A549 (cell line): ENCODE data around the gene UBR2. TPM values are rescaled to one million over a fixed set of nuclear protein-coding genes. Genes with fewer than 3 reads are reported as not detected.

Source experiments
- ATAC-seq, 2 experiments: fragments of 200-7000 bp in 1 of 2; fragments of >200 bp in 1 of 2; cut with Nextera tagmentation in 1 of 2; cut with Tn5 transposase in 1 of 2; 3 replicates each; pipeline versions ENCODE4 v1.8.0 to v1.9.1; 2018 to 2020; ENCODE audit warnings: mild to moderate bottlenecking in 1 of 2, moderate library complexity in 1 of 2
- CTCF ChIA-PET: fragments of 300-600 bp; sonication (Branson Sonifier 250); formaldehyde crosslinking; extraction: SDS; loops from one replicate; lab custom pipeline; 2021; ENCODE audit warnings: antibody characterized with exemption, inconsistent platforms; lab: Yijun Ruan, JAX
- POLR2A ChIA-PET: fragments of 350-600 bp; formaldehyde crosslinking; extraction: SDS; loops from one replicate; lab custom pipeline; 2021; ENCODE audit warnings: antibody characterized with exemption, inconsistent platforms; lab: Yijun Ruan, JAX
- DNase-seq, 2 experiments: peaks; one replicate each; pipeline versions ENCODE4 v3.0.0 to v3.0.0-alpha.2; 2011 to 2016; ENCODE audit warnings: low read depth in 1 of 2, low spot score in 1 of 2
- FAIRE-seq: peaks from 2 replicates; lab custom pipeline; 2011; peaks lifted over from hg19 to GRCh38; lab: Jason Lieb, UNC
- H3K27ac ChIP-seq, 2 experiments: fragments of >200 bp; sonication (Bioruptor Twin); formaldehyde crosslinking; 3 replicates each; pipeline ENCODE4 v1.5.1; 2016 to 2017
- H3K4me1 ChIP-seq: fragments of >200 bp; sonication (Bioruptor Twin); formaldehyde crosslinking; 3 replicates; pipeline ENCODE4 v1.6.1; 2016
- H3K4me2 ChIP-seq: fragments of >200 bp; sonication (Bioruptor Twin); formaldehyde crosslinking; 3 replicates; pipeline ENCODE4 v1.6.1; 2016
- H3K4me3 ChIP-seq: fragments of >200 bp; sonication (Bioruptor Twin); formaldehyde crosslinking; 3 replicates; pipeline ENCODE4 v1.5.1; 2016
- H3K9me3 ChIP-seq: fragments of >200 bp; sonication (Bioruptor Twin); formaldehyde crosslinking; 3 replicates; pipeline ENCODE4 v1.6.1; 2016
- ATOH8 ChIP-seq: fragments of 250-450 bp; sonication (Bioruptor Pico); IDR thresholded peaks from 2 replicates; pipeline ENCODE4 v1.5.0; 2020; ENCODE audit warnings: low read depth, mild to moderate bottlenecking, moderate library complexity
- CBX2 ChIP-seq: fragments of 200-600 bp; sonication (generic); IDR thresholded peaks from 2 replicates; pipeline ENCODE4 v1.6.1; 2016; ENCODE audit warnings: low read depth, mild to moderate bottlenecking, borderline replicate concordance
- CHD4 ChIP-seq: fragments of 200-600 bp; sonication (generic); IDR thresholded peaks from 2 replicates; pipeline ENCODE4 v1.6.1; 2016; ENCODE audit warnings: antibody characterized with exemption, mild to moderate bottlenecking, borderline replicate concordance
- E2F6 ChIP-seq: IDR thresholded peaks from 2 replicates; pipeline ENCODE4 v1.6.1; 2012; ENCODE audit warnings: low read depth, borderline replicate concordance
- EHF ChIP-seq: fragments of 250-450 bp; sonication (Bioruptor Pico); IDR thresholded peaks from 2 replicates; pipeline ENCODE4 v1.5.0; 2020; ENCODE audit warnings: mild to moderate bottlenecking
- EHMT2 ChIP-seq: fragments of 200-600 bp; sonication (generic); IDR thresholded peaks from 2 replicates; pipeline ENCODE4 v1.6.1; 2016; ENCODE audit warnings: antibody characterized with exemption, low read depth, mild to moderate bottlenecking, moderate library complexity
- ELK1 ChIP-seq: fragments of 150-350 bp; IDR thresholded peaks from 2 replicates; pipeline ENCODE4 v1.6.1; 2014; ENCODE audit warnings: low read depth, mild to moderate bottlenecking, low read length
- EP300 ChIP-seq, 2 experiments: fragments of >200 bp; sonication (Bioruptor Twin); formaldehyde crosslinking; IDR thresholded peaks; 2 replicates in 1 of 2; 3 replicates in 1 of 2; pipeline ENCODE4 v1.6.1; 2016 to 2017
- ESRRA ChIP-seq: fragments of 150-350 bp; IDR thresholded peaks from 2 replicates; pipeline ENCODE4 v1.6.1; 2014; ENCODE audit warnings: mild to moderate bottlenecking, low read length, borderline replicate concordance
- FOSL2 ChIP-seq, 2 experiments: fragments of 450-650 bp in 1 of 2; fragments of >200 bp in 1 of 2; sonication (Bioruptor Twin) in 1 of 2; formaldehyde crosslinking; IDR thresholded peaks; 2 replicates each; pipeline versions ENCODE4 v1.5.0 to v1.6.1; 2016 to 2020; ENCODE audit warnings: mild to moderate bottlenecking in 1 of 2, moderate library complexity in 1 of 2
- FOXS1 ChIP-seq: fragments of 250-450 bp; sonication (Bioruptor Pico); IDR thresholded peaks from 2 replicates; pipeline ENCODE4 v1.5.0; 2020; ENCODE audit warnings: mild to moderate bottlenecking, moderate library complexity
- HDAC2 ChIP-seq: fragments of 200-600 bp; sonication (generic); IDR thresholded peaks from 2 replicates; pipeline ENCODE4 v1.6.1; 2016
- HOXB13 ChIP-seq: fragments of 250-450 bp; sonication (Bioruptor Pico); IDR thresholded peaks from 2 replicates; pipeline ENCODE4 v1.5.0; 2020; ENCODE audit warnings: low read depth, mild to moderate bottlenecking, moderate library complexity
- HOXB5 ChIP-seq: fragments of 250-450 bp; sonication (Bioruptor Pico); IDR thresholded peaks from 2 replicates; pipeline ENCODE4 v1.5.0; 2020; ENCODE audit warnings: mild to moderate bottlenecking, moderate library complexity
- JUN ChIP-seq, 2 experiments: fragments of >200 bp; sonication (Bioruptor Twin); formaldehyde crosslinking; IDR thresholded peaks; 2 replicates in 1 of 2; 3 replicates in 1 of 2; pipeline ENCODE4 v1.6.1; 2016 to 2017
- MAFK ChIP-seq: fragments of 450-650 bp; IDR thresholded peaks from 2 replicates; pipeline ENCODE4 v1.6.1; 2014; ENCODE audit not compliant: partially characterized antibody
- MAX ChIP-seq: IDR thresholded peaks from 2 replicates; pipeline ENCODE4 v1.6.1; 2012
- MAZ ChIP-seq: fragments of 150-350 bp; IDR thresholded peaks from 2 replicates; pipeline ENCODE4 v1.6.1; 2014; ENCODE audit warnings: antibody characterized with exemption, low read depth, low read length, borderline replicate concordance
- PBX3 ChIP-seq: IDR thresholded peaks from 2 replicates; pipeline ENCODE4 v1.6.1; 2012
- POLR2A ChIP-seq: IDR thresholded peaks from 2 replicates; pipeline ENCODE4 v1.6.1; 2012; ENCODE audit warnings: mild to moderate bottlenecking, low read length
- RNF2 ChIP-seq: fragments of 200-600 bp; sonication (generic); IDR thresholded peaks from 2 replicates; pipeline ENCODE4 v1.6.1; 2016; ENCODE audit warnings: low read depth, mild to moderate bottlenecking, antibody characterized with exemption, moderate library complexity, borderline replicate concordance
- SMC3 ChIP-seq: fragments of >200 bp; sonication (Bioruptor Twin); formaldehyde crosslinking; IDR thresholded peaks from 3 replicates; pipeline ENCODE4 v1.6.1; 2018; ENCODE audit warnings: inconsistent platforms
- USF2 ChIP-seq: fragments of 450-650 bp; IDR thresholded peaks from 2 replicates; pipeline ENCODE4 v1.6.1; 2014; ENCODE audit warnings: antibody characterized with exemption
- ZC3H11A ChIP-seq: fragments of 450-650 bp; IDR thresholded peaks from 2 replicates; pipeline ENCODE4 v1.6.1; 2014; ENCODE audit warnings: antibody characterized with exemption, mild to moderate bottlenecking
- ZNF302 ChIP-seq: fragments of 250-450 bp; sonication (Bioruptor Pico); IDR thresholded peaks from 2 replicates; pipeline ENCODE4 v1.9.0; 2021; ENCODE audit warnings: inconsistent platforms, mild to moderate bottlenecking, moderate library complexity
- WGBS: methylation state at CpG from one replicate; pipeline ENCODE4 v1.1.6; 2017; ENCODE audit errors: missing lambda C conversion rate; 5-methylcytosine and 5-hydroxymethylcytosine counted together
- polyA plus RNA-seq, 4 experiments: library from polyadenylated mRNA; depleted of rRNA in 3 of 4; stranded (reverse); fragments of >200 nt; fragmentation: RNase III in 1 of 4; extraction: RNeasy Plus Mini Kit Qiagen cat#74134 plus additional on column Dnase treatment in 1 of 4; gene quantifications; 2 replicates in 3 of 4; 3 replicates in 1 of 4; pipeline ENCODE4 v1.2.3, GENCODE V29; 2011 to 2017

The UBR2 gene
- polyA plus RNA-seq, 2 of the 4 experiments (the other 2 are of a cell fraction): 5.5 to 15.2 TPM

GRCh38 chr6:42707595-42707994 is 143.8 kb downstream of the UBR2 start (continued):
- no peak for TF ChIP-seq HOXB13
- no peak for TF ChIP-seq ZC3H11A
- no peak for TF ChIP-seq FOSL2 (IDR thresholded peaks at IDR 0.05)
- no peak for TF ChIP-seq FOSL2 (CRISPR knock-in tag; IDR thresholded peaks at IDR 0.05)
- TF ChIP-seq HDAC2: no peak

- H3K4me2 ChIP-seq: no peak overlapping the region
- no peak overlapping the region for H3K27ac ChIP-seq
- no peak for ATAC-seq
- no peak for DNase-seq
- 74% methylated on average over 11 of the region's 11 CpGs for WGBS
- H3K4me3 ChIP-seq: no peak overlapping the region
- TF ChIP-seq ESRRA: no peak
- TF ChIP-seq USF2: no peak
- TF ChIP-seq JUN (IDR thresholded peaks at IDR 0.05): no peak
- TF ChIP-seq CHD4: no peak
- TF ChIP-seq FOXS1 (CRISPR knock-in tag): no peak
- TF ChIP-seq CBX2: no peak
- no peak for TF ChIP-seq MAX
- no peak for TF ChIP-seq ATOH8
- no peak for TF ChIP-seq ELK1
- TF ChIP-seq POLR2A: no peak
- TF ChIP-seq SMC3: no peak
- no peak for TF ChIP-seq PBX3
- TF ChIP-seq EHMT2: no peak
- no peak for TF ChIP-seq MAFK
- no peak for TF ChIP-seq EHF (CRISPR knock-in tag)
- TF ChIP-seq, all 56 proteins: peak for 0
- POLR2A ChIA-PET: no interaction called here
- CTCF ChIA-PET: interaction anchor here (0.5 to 1.3 kb wide), 3 partner anchors 19 to 148 kb away, joined by 3 to 5 read pairs (median 3); no protein-coding TSS in a partner anchor
- Histone ChIP-seq H3K9me3 (peaks cover 6% of the 10 kb centered on the region; the same call in 1 of the 3 replicates), H3K4me1 (no peaks in the 10 kb centered on the region)
- FAIRE-seq: no peak
Observed at GRCh38 chr6:42708096-42708495, 144.3 kb downstream of the UBR2 start.

GRCh38 chr6:42709871-42710270 is 146.0 kb downstream of the UBR2 start:
- H3K9me3 ChIP-seq: peaks cover 6% of the 10 kb centered on the region; the same call in 1 of the 3 replicates
- no peak for DNase-seq
- no peak overlapping the region for H3K4me2 ChIP-seq
- no peak for TF ChIP-seq HOXB5 (CRISPR knock-in tag)
- no peak for TF ChIP-seq HDAC2
- no peak for TF ChIP-seq MAZ
- no peak for TF ChIP-seq RNF2
- TF ChIP-seq E2F6: no peak
- no peak for TF ChIP-seq ZNF302 (CRISPR knock-in tag)
- TF ChIP-seq EP300 (IDR thresholded peaks at IDR 0.05): no peak
- TF ChIP-seq CHD4: no peak
- CTCF ChIA-PET: interaction anchor here (1.7 kb wide), 1 partner anchor 16 kb away, joined by 5 read pairs; no protein-coding TSS in a partner anchor
- ATAC-seq: no peak
- POLR2A ChIA-PET: no interaction called here
- H3K27ac ChIP-seq: no peak overlapping the region
- no peaks in the 10 kb centered on the region; the same call in 2 of the 3 replicates for H3K4me1 ChIP-seq
- WGBS: 72% methylated on average over 5 of the region's 6 CpGs
- H3K4me3 ChIP-seq: no peak overlapping the region
- no peak for FAIRE-seq
